ENCODE data around the gene WDR35.

Gene WDR35

GRCh38 chr2:20015482-20016083 lies 25.7 kb upstream of the WDR35 start:
- peaks cover 44% of the 10 kb centered on the region for H3K27me3 ChIP-seq
- no peak overlapping the region for H3K27ac ChIP-seq
- no peaks in the 10 kb centered on the region for H3K36me3 ChIP-seq
- no peaks in the 10 kb centered on the region for H3K9me3 ChIP-seq
- H3K4me1 ChIP-seq (ENCODE audit: control insufficient read depth in 1 of 2, insufficient read depth in 1 of 2, low read depth in 1 of 2, low read length in 1 of 2), result peaks cover 0 to 11% of the 10 kb centered on the region in 2 experiments
- no peak overlapping the region for H3K4me3 ChIP-seq (ENCODE audit: low read depth in 1 of 2, low read length in 1 of 2)
- TF ChIP-seq, protein P1, sequence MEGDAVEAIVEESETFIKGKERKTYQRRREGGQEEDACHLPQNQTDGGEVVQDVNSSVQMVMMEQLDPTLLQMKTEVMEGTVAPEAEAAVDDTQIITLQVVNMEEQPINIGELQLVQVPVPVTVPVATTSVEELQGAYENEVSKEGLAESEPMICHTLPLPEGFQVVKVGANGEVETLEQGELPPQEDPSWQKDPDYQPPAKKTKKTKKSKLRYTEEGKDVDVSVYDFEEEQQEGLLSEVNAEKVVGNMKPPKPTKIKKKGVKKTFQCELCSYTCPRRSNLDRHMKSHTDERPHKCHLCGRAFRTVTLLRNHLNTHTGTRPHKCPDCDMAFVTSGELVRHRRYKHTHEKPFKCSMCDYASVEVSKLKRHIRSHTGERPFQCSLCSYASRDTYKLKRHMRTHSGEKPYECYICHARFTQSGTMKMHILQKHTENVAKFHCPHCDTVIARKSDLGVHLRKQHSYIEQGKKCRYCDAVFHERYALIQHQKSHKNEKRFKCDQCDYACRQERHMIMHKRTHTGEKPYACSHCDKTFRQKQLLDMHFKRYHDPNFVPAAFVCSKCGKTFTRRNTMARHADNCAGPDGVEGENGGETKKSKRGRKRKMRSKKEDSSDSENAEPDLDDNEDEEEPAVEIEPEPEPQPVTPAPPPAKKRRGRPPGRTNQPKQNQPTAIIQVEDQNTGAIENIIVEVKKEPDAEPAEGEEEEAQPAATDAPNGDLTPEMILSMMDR (IDR thresholded peaks at IDR 0.05), result peak; percentile 40

GRCh38 chr2:20013126-20013849 lies 23.4 kb upstream of the WDR35 start:
- Histone ChIP-seq H3K4me1 (ENCODE audit: control insufficient read depth in 1 of 2, insufficient read depth in 1 of 2, low read depth in 1 of 2, low read length in 1 of 2) (peaks cover 0 to 11% of the 10 kb centered on the region in 2 experiments), H3K36me3 (no peaks in the 10 kb centered on the region), H3K27me3 (peaks cover 67% of the 10 kb centered on the region), H3K27ac (no peak overlapping the region), H3K4me3 (ENCODE audit: low read depth in 1 of 2, low read length in 1 of 2) (peak overlapping the region in 1 of 2 experiments; percentile 21), H3K9me3 (no peaks in the 10 kb centered on the region)
- TF ChIP-seq, protein P1 (IDR thresholded peaks at IDR 0.05), result no peak

- Histone ChIP-seq H3K4me3 (ENCODE audit: low read depth in 1 of 2, low read length in 1 of 2) (peak within 1 kb of the TSS; percentile 7 to 21), H3K36me3 (no peaks in the 10 kb centered on the region), H3K27ac (no peak within 1 kb of the TSS), H3K27me3 (peaks cover 74% of the 10 kb centered on the region), H3K9me3 (no peaks in the 10 kb centered on the region), H3K4me1 (ENCODE audit: control insufficient read depth in 1 of 2, insufficient read depth in 1 of 2, low read depth in 1 of 2, low read length in 1 of 2) (peaks cover 0 to 11% of the 10 kb centered on the region in 2 experiments)
- TF ChIP-seq, protein P1 (IDR thresholded peaks at IDR 0.05), result no peak
Observed at GRCh38 chr2:20012282-20013125, 22.6 kb upstream of the WDR35 start, which contains the start of gene MATN3. Gene MATN3 (minus strand): TSS chr2:20012668. CDS start chr2:20012631, 37 bp downstream.

DNA sequence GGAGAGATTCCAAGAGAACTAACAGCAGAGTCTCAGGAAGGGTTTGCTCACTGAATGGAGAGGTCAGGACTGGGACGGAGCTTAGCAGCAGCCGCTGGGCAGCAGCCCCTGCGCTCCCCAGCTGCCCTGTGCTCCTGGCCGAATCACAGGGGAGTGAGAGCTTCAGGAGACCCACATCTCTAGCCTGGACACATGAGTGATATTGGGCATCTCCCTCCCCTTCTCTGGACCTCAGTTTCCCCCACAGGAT lies 22.1 kb upstream of the WDR35 start:
- Histone ChIP-seq H3K36me3 (no peaks in the 10 kb centered on the region), H3K27ac (no peak overlapping the region), H3K9me3 (no peaks in the 10 kb centered on the region), H3K27me3 (peaks cover 77% of the 10 kb centered on the region), H3K4me1 (ENCODE audit: control insufficient read depth in 1 of 2, insufficient read depth in 1 of 2, low read depth in 1 of 2, low read length in 1 of 2) (peaks cover 0 to 11% of the 10 kb centered on the region in 2 experiments), H3K4me3 (ENCODE audit: low read depth in 1 of 2, low read length in 1 of 2) (no peak overlapping the region)
- TF ChIP-seq, protein P1 (IDR thresholded peaks at IDR 0.05), result no peak

DNA sequence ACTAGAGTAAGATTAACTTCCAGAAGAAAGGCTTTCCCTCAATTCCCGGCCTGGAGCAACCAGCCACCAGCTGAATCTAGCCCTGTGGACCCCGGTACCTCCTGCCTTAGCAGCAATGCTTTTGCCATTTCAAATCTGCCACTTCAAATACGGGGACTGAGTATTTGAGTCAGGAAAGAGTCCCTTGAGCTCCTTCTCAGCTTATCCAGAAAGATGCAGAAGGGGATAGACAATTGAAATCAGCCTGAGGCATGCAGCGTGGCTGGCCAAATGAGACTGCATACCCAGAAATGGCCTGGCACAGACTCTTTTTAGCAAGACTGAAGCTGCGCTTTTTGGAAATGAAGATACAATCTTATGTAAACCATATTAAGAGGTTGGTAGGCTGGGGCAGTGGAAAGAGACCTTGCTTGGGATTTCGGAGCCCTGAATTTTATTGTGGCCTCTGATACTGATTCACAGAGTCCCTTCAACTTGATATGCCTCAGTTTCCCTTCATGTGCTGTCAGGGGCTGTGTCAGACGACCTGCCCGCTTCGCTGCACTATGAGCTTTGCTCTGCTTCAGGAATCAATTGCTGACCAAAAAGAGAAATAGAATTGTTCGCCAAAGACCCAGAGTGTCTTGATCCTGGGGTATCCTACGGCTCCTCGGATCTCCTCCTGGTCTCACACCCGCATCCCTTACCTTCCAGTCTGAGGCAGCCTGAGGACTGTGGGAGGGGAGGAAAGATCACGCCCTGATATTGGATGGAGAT lies 21.5 kb upstream of the WDR35 start:
- Histone ChIP-seq H3K27ac (no peak overlapping the region), H3K27me3 (peaks cover 77% of the 10 kb centered on the region), H3K36me3 (no peaks in the 10 kb centered on the region), H3K9me3 (no peaks in the 10 kb centered on the region), H3K4me3 (ENCODE audit: low read depth in 1 of 2, low read length in 1 of 2) (no peak overlapping the region), H3K4me1 (ENCODE audit: control insufficient read depth in 1 of 2, insufficient read depth in 1 of 2, low read depth in 1 of 2, low read length in 1 of 2) (peaks cover 0 to 11% of the 10 kb centered on the region in 2 experiments)
- TF ChIP-seq, protein P1 (IDR thresholded peaks at IDR 0.05), result no peak
